GM21447 (cell line): Measurements from ENCODE around the gene CDK5RAP3.
"Not testable (repeated sequence)": the region's sequence is repeated elsewhere in the genome, so short reads cannot be mapped to it uniquely, and the experiment has no call there.

Source experiments
- ATAC-seq: cut with Tn5 transposase; IDR thresholded peaks from one replicate; pipeline ENCODE4 v1.9.1; 2021; ENCODE audit not compliant: unreplicated experiment

CDK5RAP3 gene, protein sequence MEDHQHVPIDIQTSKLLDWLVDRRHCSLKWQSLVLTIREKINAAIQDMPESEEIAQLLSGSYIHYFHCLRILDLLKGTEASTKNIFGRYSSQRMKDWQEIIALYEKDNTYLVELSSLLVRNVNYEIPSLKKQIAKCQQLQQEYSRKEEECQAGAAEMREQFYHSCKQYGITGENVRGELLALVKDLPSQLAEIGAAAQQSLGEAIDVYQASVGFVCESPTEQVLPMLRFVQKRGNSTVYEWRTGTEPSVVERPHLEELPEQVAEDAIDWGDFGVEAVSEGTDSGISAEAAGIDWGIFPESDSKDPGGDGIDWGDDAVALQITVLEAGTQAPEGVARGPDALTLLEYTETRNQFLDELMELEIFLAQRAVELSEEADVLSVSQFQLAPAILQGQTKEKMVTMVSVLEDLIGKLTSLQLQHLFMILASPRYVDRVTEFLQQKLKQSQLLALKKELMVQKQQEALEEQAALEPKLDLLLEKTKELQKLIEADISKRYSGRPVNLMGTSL

DNA sequence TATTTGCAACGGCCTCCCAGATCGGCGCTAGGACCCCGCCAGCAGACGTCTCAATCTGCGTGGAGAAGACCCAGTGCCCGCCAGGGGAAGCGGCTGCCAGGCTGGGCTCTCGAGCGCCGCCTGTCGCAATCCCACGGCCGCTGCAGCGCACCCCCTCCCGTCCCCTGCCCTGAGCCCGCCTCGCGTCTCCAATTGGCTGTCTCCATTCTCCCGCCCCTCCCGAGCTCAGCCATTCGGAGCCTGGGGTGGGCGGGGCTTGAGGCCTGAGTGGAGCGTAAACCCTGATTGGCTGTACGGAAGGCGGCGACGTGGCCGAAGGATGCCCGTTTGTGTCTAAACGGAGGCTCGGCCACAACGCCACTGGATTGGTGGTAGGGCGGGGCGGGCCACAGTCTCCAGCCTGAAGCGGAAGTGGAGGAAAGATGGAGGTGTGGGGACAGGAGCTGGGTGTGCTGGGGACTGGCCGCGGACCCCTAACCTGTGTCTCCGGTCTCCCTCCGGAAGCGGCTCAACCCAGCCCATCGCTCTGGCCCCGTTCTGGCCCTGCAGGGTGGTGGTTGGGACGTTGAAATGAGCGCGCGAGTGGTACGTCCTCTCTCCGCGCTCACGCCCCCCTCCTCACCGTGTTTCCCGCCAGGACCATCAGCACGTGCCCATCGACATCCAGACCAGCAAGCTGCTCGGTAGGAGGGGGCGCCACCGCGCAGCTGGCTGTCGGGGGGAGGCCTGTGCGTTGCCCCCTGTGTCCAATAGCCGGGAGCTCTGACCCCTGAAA is at the start of gene CDK5RAP3:
Gene CDK5RAP3, plus strand, starts transcription at position 389 of the 775 bp plus-strand sequence. Its CDS starts 34 bp downstream, at position 423.
- ATAC-seq = peak; percentile 96

DNA sequence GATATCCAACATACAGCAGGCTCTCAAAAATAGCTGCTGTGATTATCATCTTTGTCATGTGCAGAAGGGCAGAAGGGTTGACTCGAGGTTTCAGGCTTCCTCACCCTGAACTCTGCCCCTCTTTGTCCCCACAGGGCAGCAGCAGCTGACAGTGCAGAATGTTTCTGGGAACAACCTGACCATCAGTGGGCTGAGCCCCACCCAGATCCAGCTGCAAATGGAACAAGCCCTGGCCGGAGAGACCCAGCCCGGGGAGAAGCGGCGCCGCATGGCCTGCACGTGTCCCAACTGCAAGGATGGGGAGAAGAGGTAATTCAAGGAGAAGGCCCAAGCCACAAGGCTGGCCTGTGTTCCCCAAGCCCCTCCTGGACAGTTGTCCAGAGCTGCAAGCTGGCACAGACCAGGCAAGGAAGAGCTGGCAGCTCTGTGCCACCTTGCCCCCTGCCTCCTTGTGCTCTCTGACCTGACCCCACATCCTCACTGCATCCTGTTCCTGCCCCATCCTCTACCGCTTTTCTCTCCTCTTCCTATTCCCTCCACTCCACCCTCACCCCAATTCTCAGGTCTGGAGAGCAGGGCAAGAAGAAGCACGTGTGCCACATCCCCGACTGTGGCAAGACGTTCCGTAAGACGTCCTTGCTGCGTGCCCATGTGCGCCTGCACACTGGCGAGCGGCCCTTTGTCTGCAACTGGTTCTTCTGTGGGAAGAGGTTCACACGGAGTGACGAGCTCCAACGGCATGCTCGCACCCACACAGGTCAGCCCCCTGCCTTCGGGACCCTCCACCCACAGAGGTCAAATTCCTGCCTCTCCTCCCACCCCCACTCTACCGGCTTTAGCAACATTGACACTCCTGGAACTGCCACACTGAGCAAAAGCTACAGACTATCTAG is 45.9 kb upstream of the CDK5RAP3 start:
- ATAC-seq = no peak

DNA sequence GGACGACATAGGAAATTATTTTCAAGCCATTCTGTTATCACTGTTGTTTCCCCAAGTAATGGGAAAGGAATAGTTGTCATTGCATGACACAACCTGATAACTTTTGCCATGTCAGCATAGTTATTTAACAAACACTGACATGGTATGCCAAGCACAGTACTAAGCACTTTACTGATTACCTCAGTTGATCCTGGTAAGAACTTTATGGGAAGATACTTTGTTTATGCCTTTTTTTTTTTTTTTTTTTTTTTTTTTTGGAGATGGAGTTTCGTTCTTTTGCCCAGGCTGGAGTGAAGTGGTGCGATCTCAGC is 45.3 kb upstream of the CDK5RAP3 start:
- no peak for ATAC-seq

DNA sequence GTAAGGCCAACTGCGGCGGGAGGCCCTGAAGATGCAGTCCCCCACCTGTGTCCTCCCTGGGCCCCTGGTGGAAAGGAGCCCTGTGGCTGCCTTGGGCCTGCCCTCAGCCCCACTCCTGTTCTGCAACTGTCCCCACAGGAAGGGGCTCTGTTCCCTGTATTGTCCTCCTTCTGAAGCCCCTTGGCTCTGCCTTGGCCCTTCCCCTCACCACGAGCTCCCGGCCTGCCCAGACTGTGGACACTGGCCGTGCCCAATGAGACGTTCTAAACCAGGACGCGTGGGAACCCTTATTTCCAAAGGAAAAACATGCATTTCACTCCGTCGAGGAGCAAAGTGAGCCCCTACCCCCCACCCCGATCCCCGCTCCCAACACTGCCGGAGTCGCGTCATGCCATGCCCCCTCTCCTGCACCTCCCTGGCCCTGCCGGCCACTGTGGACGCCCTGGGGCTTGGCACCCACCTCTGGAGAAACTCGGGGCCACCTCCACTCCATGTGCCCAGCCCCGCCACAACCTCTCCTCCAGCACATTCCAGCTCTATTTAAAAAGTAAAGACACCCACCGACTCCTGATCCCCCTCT is 43.0 kb upstream of the CDK5RAP3 start:
- no peak for ATAC-seq

DNA sequence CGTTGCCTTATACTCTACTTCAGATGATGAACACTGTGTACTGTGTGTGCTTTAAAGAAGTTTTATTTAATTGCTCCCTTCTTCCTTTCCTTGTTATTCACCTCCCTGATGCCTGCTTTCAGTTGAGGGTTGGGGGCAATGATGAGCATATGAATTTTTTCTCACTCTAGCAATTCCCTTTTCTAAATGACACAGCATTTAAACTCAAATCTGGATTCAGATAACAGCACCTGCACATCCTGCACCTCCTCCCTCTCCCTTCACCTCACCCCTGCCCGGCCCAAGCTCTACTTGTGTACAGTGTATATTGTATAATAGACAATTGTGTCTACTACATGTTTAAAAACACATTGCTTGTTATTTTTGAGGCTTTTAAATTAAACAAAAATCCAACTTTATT is 42.5 kb upstream of the CDK5RAP3 start:
- no peak for ATAC-seq

DNA sequence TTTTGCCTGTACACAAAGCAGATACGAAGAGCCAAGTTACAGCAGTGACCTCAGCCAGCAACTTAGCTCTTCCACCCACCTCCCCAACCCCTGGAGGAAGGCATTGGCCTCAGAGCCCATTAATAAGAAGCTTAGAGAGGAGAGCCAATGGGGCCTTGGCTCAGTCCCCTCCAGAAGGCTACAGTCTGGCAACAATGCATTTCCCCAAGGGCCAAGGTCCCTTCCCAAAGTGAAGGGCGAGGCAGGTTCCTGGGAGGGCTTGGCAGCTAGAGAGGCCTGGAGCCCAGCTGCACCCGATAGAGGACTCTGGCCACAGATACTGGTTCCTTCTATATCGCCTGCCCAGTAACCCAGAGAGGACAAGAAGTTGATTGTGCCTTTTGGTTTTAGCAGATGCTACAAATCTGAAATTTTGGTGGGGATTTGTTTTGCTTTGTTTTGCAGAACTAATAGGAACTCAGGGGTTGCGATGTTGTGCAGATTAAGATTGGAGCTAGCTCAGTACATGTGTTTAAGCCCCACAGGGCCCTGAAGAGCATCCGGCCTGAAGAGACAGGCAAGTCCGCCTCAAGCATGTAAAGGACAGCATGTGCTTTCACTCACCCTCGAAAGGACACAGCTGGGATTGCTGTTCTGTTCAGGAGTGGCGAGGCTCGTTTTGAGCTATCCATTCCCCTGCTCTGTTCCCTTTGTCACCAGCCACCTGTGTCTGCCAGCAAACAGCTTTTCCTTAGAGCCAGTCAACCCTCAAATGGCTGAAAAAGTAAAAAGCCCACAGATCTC is 41.5 kb upstream of the CDK5RAP3 start:
- ATAC-seq = no peak

DNA sequence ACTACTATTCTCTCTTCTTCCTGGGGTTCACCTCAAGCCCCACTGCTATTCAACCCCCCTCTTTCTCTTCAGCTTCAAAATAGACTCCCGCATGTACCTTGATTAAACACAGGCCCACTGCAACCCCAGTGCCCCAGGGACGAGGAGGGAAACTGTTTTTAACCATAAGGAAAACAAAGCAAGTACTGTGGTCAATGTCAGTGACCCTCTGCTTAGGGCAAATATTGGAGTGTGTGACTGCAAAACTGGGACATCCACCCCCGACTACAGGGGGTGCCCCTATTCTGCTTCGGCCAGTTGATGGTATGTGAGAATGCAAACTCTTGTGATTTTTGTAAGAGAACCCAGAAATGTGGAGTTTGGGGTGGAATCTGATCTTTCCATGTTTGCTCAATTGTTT is 39.1 kb upstream of the CDK5RAP3 start:
- no peak for ATAC-seq

DNA sequence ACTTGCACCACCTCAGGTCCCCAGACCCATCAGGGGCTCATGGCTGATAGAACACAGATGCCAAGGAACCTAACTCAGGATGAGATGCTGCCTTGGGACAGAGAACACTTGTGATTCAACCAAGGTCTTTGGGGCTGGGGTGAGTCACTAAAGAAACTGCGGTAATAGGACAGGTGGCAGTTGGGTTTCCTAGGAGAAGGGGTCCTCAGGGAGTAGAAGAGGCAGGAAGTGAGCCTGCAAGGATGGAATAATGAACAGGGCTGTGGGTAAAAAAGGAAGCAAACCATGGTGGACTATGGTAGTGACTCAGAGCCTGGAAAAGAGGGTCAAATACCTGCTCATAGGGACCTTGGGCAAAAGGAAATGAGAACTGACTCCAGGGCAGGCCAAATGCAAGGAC is 36.1 kb upstream of the CDK5RAP3 start:
- ATAC-seq = no peak

DNA sequence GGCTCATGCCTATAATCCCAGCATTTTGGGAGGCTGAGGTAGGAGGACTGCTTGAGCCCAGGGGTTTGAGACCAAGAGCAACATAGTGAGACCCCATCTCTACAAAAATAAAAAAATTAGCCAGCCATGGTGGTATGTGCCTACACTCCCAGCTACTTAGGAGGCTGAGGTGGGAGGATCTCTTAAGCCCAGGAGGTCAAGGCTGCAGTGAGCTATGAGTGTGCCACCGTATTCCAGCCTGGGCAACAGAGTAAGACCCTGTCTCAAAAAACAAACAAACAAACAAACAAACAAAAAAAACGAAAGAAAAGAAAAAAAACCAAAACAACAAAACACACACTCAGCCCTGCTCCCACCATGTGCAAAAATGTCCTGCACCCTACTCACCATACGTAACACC is 35.4 kb upstream of the CDK5RAP3 start:
- ATAC-seq = not testable (repeated sequence)

DNA sequence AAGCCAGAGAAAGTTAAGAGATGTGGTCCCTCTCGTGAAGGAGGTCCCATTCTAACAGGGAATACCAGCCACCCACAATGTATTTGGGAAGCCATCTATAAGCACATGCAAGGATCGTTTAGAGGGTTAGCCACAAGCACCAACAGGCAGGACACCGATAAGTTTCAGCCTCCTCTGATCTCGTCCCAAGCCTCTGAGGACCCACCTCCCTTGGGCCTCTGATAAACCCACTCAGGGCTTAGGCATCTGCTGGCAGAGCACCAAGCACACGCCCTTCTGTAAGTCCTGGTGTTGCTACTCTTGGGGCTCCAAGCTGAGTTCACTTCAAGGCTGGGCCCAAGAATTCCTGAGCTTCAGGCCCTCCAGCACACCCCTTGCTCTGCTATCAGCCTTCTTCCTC is 35.0 kb upstream of the CDK5RAP3 start:
- ATAC-seq = no peak

DNA sequence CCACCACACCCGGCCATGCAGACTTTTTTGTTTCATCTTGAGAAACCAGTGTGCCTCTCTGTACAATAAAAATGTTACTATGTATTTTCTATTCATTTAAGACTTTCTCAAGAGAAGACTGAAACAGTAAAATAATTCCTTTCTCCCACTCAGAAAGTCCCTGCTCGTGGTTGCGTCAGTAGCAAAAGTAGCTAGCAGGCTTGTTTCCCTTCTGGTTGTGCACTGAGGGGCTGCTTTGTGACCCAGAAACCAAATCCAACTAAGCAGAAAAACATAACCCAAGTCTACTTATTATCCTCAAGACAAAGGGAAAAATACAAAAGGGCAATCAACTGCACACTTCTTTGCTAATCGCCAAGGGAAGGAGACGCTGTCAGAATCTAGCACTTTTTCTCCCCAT is 33.0 kb upstream of the CDK5RAP3 start:
- ATAC-seq = no peak

DNA sequence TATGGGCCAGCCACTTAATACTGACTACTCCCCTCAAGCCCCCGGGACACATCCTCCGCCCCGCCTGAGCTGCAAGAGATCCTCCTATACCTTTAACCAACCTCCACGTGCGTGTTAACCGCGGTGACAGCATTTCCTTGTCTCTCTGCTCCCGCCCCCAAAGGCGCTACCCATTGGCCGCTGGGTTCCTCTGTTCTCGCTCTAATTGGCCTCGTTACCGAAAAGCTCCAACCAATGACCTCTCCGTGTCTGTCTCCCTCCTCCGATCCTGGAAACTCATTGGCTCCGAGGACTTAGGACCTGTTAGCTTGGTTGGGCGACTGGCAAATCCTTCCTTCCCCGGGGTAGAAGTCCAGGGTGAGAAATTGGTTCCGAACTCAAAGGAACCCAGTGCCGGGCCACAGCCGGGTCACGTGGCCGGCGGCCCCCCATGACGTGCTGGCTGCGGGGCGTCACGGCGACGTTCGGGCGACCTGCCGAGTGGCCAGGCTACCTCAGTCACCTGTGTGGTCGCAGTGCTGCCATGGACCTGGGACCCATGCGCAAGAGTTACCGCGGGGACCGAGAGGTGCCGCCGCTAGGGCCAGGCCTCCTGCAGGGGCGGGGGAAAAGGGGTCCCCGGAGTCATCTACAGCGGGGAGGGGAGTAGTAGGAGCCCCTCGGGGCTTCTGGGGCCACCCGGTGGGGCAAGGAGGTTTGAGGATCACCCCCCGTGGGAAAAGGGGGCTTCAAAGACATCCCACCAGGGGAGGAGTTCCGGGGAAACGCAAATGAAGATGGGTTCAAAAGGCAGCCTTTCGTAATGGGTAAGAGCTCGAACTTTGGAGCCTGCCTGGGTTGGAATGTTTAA is 29.4 kb upstream of the CDK5RAP3 start, which contains the start of gene PNPO:
Gene PNPO, plus strand, starts transcription at position 326 of the 850 bp plus-strand sequence. Its CDS starts 105 bp downstream, at position 431.
- ATAC-seq = peak; percentile 89

DNA sequence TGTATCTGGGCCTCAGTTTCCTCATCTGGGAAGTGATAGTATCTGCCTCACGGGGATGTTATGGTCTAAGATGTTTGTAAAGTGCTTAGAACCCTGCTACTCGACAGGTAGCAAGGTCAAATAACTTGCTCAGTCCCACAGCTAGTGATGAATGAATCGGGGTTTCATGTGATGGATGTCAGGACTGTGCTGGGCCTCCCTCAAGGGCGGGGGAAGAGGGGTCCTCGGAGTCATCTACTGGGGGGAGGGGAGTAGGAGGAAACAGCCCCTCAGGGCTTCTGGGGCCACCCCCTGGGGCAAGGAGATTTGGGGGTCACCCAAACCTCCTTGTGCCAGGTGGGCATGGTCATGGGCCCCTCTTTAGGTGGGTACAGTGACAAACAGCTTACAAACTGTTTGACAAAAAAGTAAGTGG is 28.8 kb upstream of the CDK5RAP3 start:
- ATAC-seq = no peak

DNA sequence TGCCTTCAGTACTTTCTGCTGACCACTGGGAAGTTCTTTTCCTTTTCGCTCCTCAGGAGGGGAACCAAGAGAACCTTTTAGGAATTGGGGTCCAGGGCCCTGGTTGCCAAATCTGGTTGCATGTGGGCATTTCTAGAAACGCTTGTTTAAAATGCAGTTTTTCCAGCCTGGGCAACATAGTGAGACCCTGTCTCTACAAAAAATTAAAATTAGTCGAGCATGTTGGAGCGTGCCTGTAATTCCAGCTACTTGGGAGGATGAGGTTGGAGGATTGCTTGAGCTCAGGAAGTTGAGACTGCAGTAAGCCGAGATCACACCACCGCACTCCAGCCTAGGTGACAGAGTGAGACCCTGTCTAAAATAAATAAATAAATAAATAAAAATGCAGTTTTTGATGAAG is 28.3 kb upstream of the CDK5RAP3 start:
- ATAC-seq = no peak

DNA sequence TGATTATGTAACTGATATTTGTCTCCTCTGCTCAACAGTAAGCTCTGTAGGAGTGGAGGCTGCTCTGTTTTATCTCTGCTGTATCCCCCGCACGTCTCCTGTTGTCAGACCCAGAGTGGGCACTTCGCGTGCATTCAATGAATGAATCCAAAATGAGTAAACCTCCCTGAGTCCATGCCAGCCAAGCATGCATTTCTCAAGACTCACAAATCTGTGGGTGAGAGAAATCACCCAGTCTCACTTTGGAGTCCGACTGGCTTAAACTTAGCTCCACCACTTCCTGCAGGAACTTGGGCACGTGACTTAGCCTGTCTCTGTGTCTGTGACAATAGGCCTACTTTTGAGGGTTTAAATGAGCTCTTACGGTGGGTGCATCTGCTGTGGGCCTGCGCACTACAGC is 25.8 kb upstream of the CDK5RAP3 start:
- ATAC-seq = no peak

DNA sequence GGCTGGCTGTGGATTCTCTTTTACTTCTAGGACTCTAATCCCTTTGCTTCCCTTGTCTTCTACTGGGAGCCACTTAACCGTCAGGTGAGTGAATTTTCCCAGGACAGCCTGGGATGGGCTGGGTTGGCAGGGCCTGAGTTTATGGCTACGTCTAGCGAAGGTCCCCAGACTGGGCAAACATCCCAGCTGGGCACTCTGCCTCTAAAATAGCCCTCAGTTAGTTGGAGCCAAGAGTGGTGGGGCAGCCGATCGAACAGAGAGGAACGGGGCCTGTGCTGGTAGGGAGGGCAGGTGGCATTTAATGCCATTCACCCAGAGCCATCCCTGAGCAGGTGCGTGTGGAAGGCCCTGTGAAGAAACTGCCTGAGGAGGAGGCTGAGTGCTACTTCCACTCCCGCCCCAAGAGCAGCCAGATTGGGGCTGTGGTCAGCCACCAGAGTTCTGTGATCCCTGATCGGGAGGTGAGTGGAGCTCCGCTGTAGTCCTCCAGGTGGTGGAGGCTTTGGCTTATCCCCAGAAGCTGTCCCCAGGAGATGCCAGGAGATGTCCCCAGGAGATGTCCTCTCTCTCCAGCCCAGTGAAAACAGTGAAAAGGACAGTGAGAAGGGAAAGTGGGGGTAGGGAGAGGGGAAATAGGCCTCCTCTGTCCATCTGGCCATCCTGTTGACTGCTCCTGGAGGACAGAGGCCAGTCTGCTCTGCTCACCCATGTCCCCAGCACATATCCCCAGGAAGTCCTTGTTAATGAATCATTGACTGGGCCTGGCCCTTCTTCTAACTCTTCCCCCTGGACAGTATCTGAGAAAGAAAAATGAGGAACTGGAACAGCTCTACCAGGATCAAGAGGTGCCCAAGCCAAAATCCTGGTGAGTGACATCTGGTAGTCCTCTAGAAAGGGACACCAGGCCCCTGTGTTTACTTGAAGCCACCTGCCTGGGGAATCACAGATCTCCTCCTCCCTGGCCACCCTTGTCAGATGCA is 25.1 kb upstream of the CDK5RAP3 start:
- no peak for ATAC-seq

DNA sequence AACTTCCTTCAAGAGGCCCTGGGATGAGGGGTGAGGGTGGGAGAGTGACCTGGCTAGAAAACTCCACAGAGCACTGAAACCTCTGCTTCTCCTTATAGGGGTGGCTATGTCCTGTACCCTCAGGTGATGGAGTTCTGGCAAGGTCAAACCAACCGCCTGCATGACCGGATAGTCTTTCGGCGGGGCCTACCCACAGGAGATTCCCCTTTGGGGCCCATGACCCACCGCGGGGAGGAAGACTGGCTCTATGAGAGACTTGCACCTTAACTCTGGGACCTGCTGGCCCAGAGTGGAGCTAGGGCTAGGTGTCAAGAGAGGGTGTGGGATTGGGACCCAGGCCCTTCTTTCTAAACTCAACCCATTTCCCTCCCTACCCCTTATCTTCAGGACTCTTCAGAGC is 24.4 kb upstream of the CDK5RAP3 start:
- ATAC-seq = no peak

DNA sequence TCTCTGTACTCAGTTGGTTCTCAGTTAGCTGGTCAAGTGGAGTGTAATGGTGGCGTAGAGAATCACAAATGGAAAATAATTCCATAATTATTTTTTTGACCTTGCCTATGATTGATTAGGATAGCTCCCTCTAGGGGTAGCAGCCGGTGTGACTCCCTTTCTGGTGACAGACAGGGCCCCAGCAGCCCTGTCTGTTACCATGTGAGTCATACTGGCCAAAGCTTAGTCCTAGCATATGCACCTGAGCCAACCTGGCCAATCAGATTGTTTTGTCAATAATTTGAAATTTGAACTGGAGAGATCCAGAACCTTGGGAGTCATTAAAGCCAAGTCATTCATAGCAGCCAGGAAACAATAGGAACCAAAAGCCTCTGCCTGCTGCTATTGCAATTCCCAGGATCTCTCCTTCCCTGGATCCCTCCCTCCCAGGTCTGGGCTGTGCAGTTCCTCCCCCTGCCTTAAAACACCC is 23.9 kb upstream of the CDK5RAP3 start:
- peak; percentile 42 for ATAC-seq
